SU-DHL-6 (cell line): ENCODE measurements around the gene SPHK2.

Source experiments
- H2AFZ ChIP-seq: fragments of 200-600 bp; sonication (generic); 2 replicates; pipeline ENCODE4 v1.6.1; 2014; ENCODE audit warnings: low read depth, mild to moderate bottlenecking, moderate library complexity, mixed read lengths, antibody characterized with exemption, low read length; ENCODE audit not compliant: severe bottlenecking
- H3F3A ChIP-seq: fragments of 200-600 bp; shearing (Covaris generic); 2 replicates; pipeline ENCODE4 v1.6.0; 2016; ENCODE audit warnings: antibody characterized with exemption, mild to moderate bottlenecking; ENCODE audit not compliant: insufficient read depth
- H3K27ac ChIP-seq: fragments of 200-600 bp; sonication (generic); 2 replicates; pipeline ENCODE4 v1.5.1; 2016; ENCODE audit warnings: low read depth, mild to moderate bottlenecking, low read length, moderate library complexity, mixed read lengths
- H3K27me3 ChIP-seq: fragments of 200-600 bp; sonication (generic), shearing (Covaris generic); 2 replicates; pipeline ENCODE4 v1.6.0; 2014; ENCODE audit warnings: mild to moderate bottlenecking, low read length
- H3K36me3 ChIP-seq: fragments of 200-600 bp; sonication (generic); 2 replicates; pipeline ENCODE4 v1.6.1; 2014; ENCODE audit warnings: mild to moderate bottlenecking, low read length, mixed read lengths
- H3K4me2 ChIP-seq: fragments of 300-600, 200-600 bp; shearing (Covaris generic), sonication (generic); 2 replicates; pipeline ENCODE4 v1.6.0; 2014; ENCODE audit warnings: low read length, low read depth, mild to moderate bottlenecking; ENCODE audit not compliant: poor library complexity, severe bottlenecking
- H3K4me3 ChIP-seq: fragments of 200-600 bp; sonication (generic); 2 replicates; pipeline ENCODE4 v1.5.1; 2014; ENCODE audit warnings: antibody characterized with exemption, low read length, mild to moderate bottlenecking, mixed read lengths; ENCODE audit not compliant: insufficient read depth, poor library complexity, severe bottlenecking
- H3K79me2 ChIP-seq: fragments of 200-600 bp; sonication (generic); 2 replicates; pipeline ENCODE4 v1.6.1; 2014; ENCODE audit warnings: mild to moderate bottlenecking, low read length, moderate library complexity; ENCODE audit not compliant: insufficient read depth
- H3K9ac ChIP-seq: fragments of 200-600 bp; sonication (generic); 2 replicates; pipeline ENCODE4 v1.7.0; 2014; ENCODE audit warnings: mild to moderate bottlenecking, low read length
- H3K9me2 ChIP-seq: fragments of 200-600 bp; sonication (generic); replicated peaks from 2 replicates; pipeline ENCODE4 v1.6.1; 2014; ENCODE audit warnings: low read length; ENCODE audit not compliant: insufficient read depth
- H3K9me3 ChIP-seq: fragments of 200-600 bp; sonication (generic); 2 replicates; pipeline ENCODE4 v1.6.1; 2014; ENCODE audit warnings: low read length, mixed read lengths; ENCODE audit not compliant: insufficient read depth
- H4K20me1 ChIP-seq: fragments of 200-600 bp; sonication (generic); 2 replicates; pipeline ENCODE4 v1.6.1; 2014; ENCODE audit warnings: low read depth, mild to moderate bottlenecking, antibody characterized with exemption, low read length, moderate library complexity, mixed read lengths
- EZH2phosphoT487 ChIP-seq: fragments of 200-600 bp; sonication (generic), shearing (Covaris generic); conservative IDR thresholded peaks from 2 replicates; pipeline ENCODE4 v1.6.1; 2018; ENCODE audit warnings: mild to moderate bottlenecking, antibody characterized with exemption, low read length, moderate library complexity, mixed read lengths
- TF ChIP-seq, protein P1 (sequence below): fragments of 200-600 bp; sonication (generic); IDR thresholded peaks from one replicate; pipeline ENCODE4 v1.5.1; 2017; ENCODE audit warnings: antibody characterized with exemption, mild to moderate bottlenecking, low read length, moderate library complexity; ENCODE audit not compliant: insufficient read depth, poor library complexity, severe bottlenecking

Gene SPHK2

DNA sequence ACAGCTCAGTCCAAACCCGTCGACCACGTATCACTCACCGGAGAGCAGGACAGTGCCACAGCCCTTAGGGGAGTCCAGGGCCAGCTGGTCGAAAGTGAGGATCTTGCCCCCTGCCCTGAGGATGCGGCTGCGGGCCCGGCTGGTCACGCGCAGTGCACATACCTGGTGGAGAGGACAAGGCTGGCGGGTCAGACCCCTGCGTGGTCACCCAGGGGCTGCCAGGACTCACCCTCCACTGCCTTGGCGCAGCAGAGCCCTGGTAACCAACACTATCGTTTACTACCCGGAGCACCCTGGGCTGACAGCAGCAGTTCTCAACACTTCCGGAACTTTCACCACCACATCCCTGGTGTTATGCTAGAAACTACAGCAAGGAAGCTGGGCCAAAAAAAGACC lies 3.3 kb upstream of the SPHK2 start:
- no peak overlapping the region for H3K4me2 ChIP-seq

DNA sequence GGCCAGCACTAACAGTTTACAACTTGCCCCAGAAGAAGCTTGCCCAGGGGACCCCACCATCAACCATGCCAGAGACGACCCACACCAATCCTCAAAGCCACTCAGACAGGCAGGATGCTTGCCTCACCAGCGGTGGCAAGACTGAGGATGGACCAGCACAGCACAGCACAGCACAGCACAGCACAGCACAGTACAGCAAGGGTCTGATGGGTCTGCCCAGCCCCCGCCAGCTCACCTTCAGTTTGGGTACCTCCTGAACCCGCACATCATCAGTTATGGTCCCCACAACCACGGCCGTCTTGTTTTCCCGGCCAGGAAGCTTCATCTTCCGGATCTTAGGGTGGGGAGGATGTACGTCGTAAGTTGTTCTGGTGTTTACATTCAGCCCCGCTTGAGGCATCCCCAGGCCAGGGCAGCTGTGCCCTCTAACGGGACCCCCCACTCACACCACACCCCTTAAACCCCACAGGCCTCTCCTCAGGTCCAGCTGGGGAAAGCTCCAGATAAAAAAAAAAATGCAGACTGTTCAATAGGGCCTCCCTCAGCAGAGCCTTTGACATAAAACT lies 2.7 kb upstream of the SPHK2 start:
- Histone ChIP-seq H3K27me3 (no peaks in the 10 kb centered on the region), H3K4me3 (peak overlapping the region; percentile 79), H3K36me3 (peaks cover 16% of the 10 kb centered on the region), H3F3A (peaks cover 20% of the 10 kb centered on the region), H3K4me2 (peak overlapping the region; percentile 87), H3K9ac (peak overlapping the region; percentile 92), H3K9me2 (no peaks in the 10 kb centered on the region), H3K79me2 (peaks cover 39% of the 10 kb centered on the region), H4K20me1 (peaks cover 14% of the 10 kb centered on the region), H2AFZ (no peak overlapping the region), H3K27ac (no peak overlapping the region), H3K9me3 (no peaks in the 10 kb centered on the region)
- TF ChIP-seq, protein P1, sequence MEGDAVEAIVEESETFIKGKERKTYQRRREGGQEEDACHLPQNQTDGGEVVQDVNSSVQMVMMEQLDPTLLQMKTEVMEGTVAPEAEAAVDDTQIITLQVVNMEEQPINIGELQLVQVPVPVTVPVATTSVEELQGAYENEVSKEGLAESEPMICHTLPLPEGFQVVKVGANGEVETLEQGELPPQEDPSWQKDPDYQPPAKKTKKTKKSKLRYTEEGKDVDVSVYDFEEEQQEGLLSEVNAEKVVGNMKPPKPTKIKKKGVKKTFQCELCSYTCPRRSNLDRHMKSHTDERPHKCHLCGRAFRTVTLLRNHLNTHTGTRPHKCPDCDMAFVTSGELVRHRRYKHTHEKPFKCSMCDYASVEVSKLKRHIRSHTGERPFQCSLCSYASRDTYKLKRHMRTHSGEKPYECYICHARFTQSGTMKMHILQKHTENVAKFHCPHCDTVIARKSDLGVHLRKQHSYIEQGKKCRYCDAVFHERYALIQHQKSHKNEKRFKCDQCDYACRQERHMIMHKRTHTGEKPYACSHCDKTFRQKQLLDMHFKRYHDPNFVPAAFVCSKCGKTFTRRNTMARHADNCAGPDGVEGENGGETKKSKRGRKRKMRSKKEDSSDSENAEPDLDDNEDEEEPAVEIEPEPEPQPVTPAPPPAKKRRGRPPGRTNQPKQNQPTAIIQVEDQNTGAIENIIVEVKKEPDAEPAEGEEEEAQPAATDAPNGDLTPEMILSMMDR = no peak
- no peak for TF ChIP-seq EZH2phosphoT487

More for the DNA sequence above, 3.3 kb upstream of the SPHK2 start:
- H3K9me3 ChIP-seq = no peaks in the 10 kb centered on the region
- H3K36me3 ChIP-seq = peaks cover 16% of the 10 kb centered on the region
- no peaks in the 10 kb centered on the region for H3K27me3 ChIP-seq
- peaks cover 39% of the 10 kb centered on the region for H3K79me2 ChIP-seq
- H3K9ac ChIP-seq = peak overlapping the region; percentile 92; the same call in 1 of the 2 replicates
- no peak overlapping the region for H3K4me3 ChIP-seq
- H2AFZ ChIP-seq = no peak overlapping the region
- no peaks in the 10 kb centered on the region for H3K9me2 ChIP-seq
- H4K20me1 ChIP-seq = peaks cover 14% of the 10 kb centered on the region
- no peak for TF ChIP-seq EZH2phosphoT487
- TF ChIP-seq, protein P1 = no peak
- peaks cover 20% of the 10 kb centered on the region for H3F3A ChIP-seq
- no peak overlapping the region for H3K27ac ChIP-seq

DNA sequence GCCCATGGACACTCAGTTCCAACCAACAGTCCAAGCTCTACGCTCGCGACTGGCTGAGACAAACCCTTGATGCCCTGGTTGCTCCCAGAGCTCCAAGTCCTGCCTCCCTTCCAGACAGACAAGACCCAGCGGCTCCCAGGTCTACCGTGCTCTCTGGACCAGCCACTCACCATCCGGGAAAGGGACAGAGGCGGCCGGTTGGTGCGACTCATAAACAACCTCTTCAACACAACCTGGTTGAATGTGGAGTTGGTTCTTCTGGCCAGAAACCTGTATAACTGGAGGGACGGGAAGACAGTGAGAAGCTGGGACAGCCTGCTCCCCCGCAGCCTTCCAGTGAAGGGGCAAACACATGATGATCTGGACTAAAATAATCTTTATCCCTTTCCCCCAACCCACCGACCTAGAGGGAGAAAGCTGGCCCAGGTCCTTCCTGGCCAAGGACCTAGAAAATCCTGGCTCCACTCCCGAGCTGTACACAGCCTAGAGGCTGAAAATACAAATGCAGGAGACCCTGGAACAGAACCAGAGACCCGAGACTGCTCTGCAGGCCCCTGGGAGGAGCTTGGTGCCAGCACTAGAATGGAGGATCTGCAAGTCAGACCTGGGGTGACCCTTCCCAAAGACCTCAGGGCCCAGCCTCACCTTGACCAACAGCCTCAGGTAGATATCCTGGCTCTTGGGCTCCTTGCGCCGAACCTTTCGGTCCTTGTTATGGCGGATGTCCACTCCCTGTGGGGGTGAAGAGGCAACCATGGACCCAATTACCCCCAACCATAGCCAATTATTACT lies 2.0 kb upstream of the SPHK2 start:
- no peak for TF ChIP-seq EZH2phosphoT487
- TF ChIP-seq, protein P1 = no peak
- H3K9me2 ChIP-seq = no peaks in the 10 kb centered on the region
- H3K27me3 ChIP-seq = no peaks in the 10 kb centered on the region
- peaks cover 14% of the 10 kb centered on the region for H4K20me1 ChIP-seq
- H3K4me2 ChIP-seq = peak overlapping the region; percentile 87
- H3K4me3 ChIP-seq = peak overlapping the region; percentile 79
- H3K9ac ChIP-seq = peak overlapping the region; percentile 92
- H2AFZ ChIP-seq = no peak overlapping the region
- H3K79me2 ChIP-seq = peaks cover 39% of the 10 kb centered on the region
- H3K9me3 ChIP-seq = no peaks in the 10 kb centered on the region
- peak overlapping the region; percentile 69; the same call in 1 of the 2 replicates for H3K27ac ChIP-seq
- peaks cover 16% of the 10 kb centered on the region for H3K36me3 ChIP-seq
- peaks cover 20% of the 10 kb centered on the region for H3F3A ChIP-seq
